Measurements from ENCODE around the gene CCT6A.
"Not testable (repeated sequence)": the region's sequence is repeated elsewhere in the genome, so short reads cannot be mapped to it uniquely, and the experiment has no call there.

The CCT6A gene

DNA sequence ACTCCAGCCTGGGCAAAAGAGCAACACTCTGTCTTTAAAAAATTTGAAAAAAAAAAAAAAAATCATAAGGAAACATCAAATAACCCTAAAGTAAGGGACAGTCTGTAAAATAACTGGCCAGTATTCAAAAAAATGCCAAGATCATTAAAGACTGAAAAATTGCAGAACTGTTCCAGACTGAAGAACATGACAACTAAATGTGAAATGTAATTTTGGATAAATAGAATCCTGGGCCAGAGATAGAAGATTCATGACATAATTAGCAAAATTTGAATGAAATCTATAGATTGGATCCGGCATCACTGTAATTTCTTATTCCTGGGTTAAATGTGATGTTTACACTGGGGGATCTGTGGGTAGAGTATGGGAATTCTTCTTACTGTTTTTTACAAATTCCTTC is 3.3 kb upstream of the CCT6A start:
- Histone ChIP-seq H3K36me3 (ENCODE audit: low read length) (peaks cover 5% of the 10 kb centered on the region), H3K27me3 (ENCODE audit: low read length) (no peaks in the 10 kb centered on the region), H3K4me2 (ENCODE audit: low read depth, low read length, poor library complexity, severe bottlenecking) (no peak overlapping the region), H3K9me3 (ENCODE audit: insufficient read depth, low read length) (no peaks in the 10 kb centered on the region), H3K27ac (ENCODE audit: low read depth, low read length) (no peak overlapping the region), H3K9me2 (replicated peaks; ENCODE audit: insufficient read depth, low read length) (no peaks in the 10 kb centered on the region), H3K9ac (ENCODE audit: low read length) (no peak overlapping the region), H3K4me3 (ENCODE audit: insufficient read depth, low read length, poor library complexity, severe bottlenecking) (no peak overlapping the region), H4K20me1 (ENCODE audit: low read depth, low read length) (peaks cover 4% of the 10 kb centered on the region; the same call in 1 of the 2 replicates), H3F3A (ENCODE audit: insufficient read depth) (0 out of 2 replicates have a peak, but pooled peaks cover 10% of the 10 kb centered on the region), H2AFZ (ENCODE audit: low read depth, low read length, severe bottlenecking) (no peak overlapping the region), H3K79me2 (ENCODE audit: insufficient read depth, low read length) (peaks cover 60% of the 10 kb centered on the region)
- TF ChIP-seq, protein P1, sequence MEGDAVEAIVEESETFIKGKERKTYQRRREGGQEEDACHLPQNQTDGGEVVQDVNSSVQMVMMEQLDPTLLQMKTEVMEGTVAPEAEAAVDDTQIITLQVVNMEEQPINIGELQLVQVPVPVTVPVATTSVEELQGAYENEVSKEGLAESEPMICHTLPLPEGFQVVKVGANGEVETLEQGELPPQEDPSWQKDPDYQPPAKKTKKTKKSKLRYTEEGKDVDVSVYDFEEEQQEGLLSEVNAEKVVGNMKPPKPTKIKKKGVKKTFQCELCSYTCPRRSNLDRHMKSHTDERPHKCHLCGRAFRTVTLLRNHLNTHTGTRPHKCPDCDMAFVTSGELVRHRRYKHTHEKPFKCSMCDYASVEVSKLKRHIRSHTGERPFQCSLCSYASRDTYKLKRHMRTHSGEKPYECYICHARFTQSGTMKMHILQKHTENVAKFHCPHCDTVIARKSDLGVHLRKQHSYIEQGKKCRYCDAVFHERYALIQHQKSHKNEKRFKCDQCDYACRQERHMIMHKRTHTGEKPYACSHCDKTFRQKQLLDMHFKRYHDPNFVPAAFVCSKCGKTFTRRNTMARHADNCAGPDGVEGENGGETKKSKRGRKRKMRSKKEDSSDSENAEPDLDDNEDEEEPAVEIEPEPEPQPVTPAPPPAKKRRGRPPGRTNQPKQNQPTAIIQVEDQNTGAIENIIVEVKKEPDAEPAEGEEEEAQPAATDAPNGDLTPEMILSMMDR (IDR thresholded peaks at IDR 0.05; ENCODE audit: insufficient read depth, low read length, poor library complexity, severe bottlenecking), result no peak
- no peak for TF ChIP-seq EZH2phosphoT487 (conservative IDR thresholded peaks at IDR 0.05; ENCODE audit: low read length)

DNA sequence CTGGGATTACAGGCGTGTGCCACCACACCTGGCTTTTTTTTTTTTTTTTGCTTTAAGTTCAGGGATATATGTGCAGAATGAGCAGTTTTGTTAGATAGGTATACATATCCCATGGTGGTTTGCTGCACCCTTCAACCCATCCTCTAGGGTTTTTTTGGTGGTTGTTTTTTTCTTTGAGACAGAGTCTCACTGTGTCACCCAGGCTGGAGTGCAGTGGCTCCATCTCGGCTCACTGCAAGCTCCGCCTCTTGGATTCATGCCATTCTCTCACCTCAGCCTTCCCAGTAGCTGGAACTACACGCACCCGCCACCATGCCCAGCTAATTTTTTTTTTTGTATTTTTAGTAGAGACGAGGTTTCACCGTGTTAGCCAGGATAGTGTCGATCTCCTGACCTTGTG is 2.8 kb upstream of the CCT6A start:
- not testable (repeated sequence) for H3K27me3 ChIP-seq (ENCODE audit: low read length); H3K9me2 ChIP-seq (replicated peaks; ENCODE audit: insufficient read depth, low read length); H3K36me3 ChIP-seq (ENCODE audit: low read length); H3K9ac ChIP-seq (ENCODE audit: low read length); H2AFZ ChIP-seq (ENCODE audit: low read depth, low read length, severe bottlenecking); H3K4me2 ChIP-seq (ENCODE audit: low read depth, low read length, poor library complexity, severe bottlenecking); H3K27ac ChIP-seq (ENCODE audit: low read depth, low read length); H3K4me3 ChIP-seq (ENCODE audit: insufficient read depth, low read length, poor library complexity, severe bottlenecking); H3K9me3 ChIP-seq (ENCODE audit: insufficient read depth, low read length); H4K20me1 ChIP-seq (ENCODE audit: low read depth, low read length)
- Histone ChIP-seq H3K79me2 (ENCODE audit: insufficient read depth, low read length) (peaks cover 65% of the 10 kb centered on the region), H3F3A (ENCODE audit: insufficient read depth) (peaks cover 15% of the 10 kb centered on the region; the same call in 1 of the 2 replicates)

DNA sequence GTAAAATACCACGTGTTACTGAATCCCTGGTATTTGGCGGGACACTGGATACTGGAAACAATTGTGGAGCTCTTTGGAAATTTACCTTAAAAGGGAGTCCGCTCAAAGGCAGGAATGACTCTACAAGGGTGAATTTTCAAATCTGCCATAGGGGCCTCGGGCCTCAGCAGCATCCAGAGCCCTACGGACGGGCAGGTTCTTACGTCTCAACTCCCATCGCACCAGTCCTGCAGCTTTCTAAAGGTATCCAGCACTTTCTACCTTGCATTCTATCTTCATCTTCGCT is 569 bp upstream of the CCT6A start:
- TF ChIP-seq, protein P1 (IDR thresholded peaks at IDR 0.05; ENCODE audit: insufficient read depth, low read length, poor library complexity, severe bottlenecking), result no peak
- no peak for TF ChIP-seq EZH2phosphoT487 (conservative IDR thresholded peaks at IDR 0.05; ENCODE audit: low read length)
- H3F3A ChIP-seq (ENCODE audit: insufficient read depth), result peaks cover 23% of the 10 kb centered on the region
- H3K9me3 ChIP-seq (ENCODE audit: insufficient read depth, low read length), result no peaks in the 10 kb centered on the region
- H4K20me1 ChIP-seq (ENCODE audit: low read depth, low read length), result peaks cover 6% of the 10 kb centered on the region; the same call in 1 of the 2 replicates
- peaks cover 77% of the 10 kb centered on the region for H3K79me2 ChIP-seq (ENCODE audit: insufficient read depth, low read length)
- no peaks in the 10 kb centered on the region for H3K27me3 ChIP-seq (ENCODE audit: low read length)
- H2AFZ ChIP-seq (ENCODE audit: low read depth, low read length, severe bottlenecking), result peak overlapping the region; percentile 68
- peak overlapping the region; percentile 62 for H3K4me2 ChIP-seq (ENCODE audit: low read depth, low read length, poor library complexity, severe bottlenecking)
- peak overlapping the region; percentile 88 for H3K4me3 ChIP-seq (ENCODE audit: insufficient read depth, low read length, poor library complexity, severe bottlenecking)
- no peaks in the 10 kb centered on the region for H3K9me2 ChIP-seq (replicated peaks; ENCODE audit: insufficient read depth, low read length)
- H3K36me3 ChIP-seq (ENCODE audit: low read length), result peaks cover 27% of the 10 kb centered on the region
- H3K27ac ChIP-seq (ENCODE audit: low read depth, low read length), result peak overlapping the region; percentile 75
- H3K9ac ChIP-seq (ENCODE audit: low read length), result peak overlapping the region; percentile 89

DNA sequence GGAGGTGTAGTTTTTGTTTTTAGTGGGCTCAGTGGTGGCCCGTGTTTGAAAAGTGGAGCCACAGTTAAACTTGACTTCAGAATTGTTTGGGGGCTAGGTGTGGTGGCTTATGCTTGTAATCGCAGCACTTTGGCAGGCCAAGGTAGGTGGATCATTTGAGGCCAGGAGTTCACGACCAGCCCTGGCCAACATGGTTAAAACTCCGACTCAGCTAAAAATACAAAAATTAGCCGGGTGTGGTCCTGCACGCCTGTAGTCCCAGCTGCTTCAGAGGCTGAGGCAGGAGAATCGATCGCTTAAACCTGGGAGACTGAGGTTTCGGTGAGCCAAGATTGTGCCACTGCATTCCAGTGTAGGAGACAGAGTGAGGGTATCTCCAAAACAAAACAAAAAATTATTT is 1.8 kb downstream of the CCT6A start:
- no peak for TF ChIP-seq EZH2phosphoT487 (conservative IDR thresholded peaks at IDR 0.05; ENCODE audit: low read length)
- TF ChIP-seq, protein P1 (IDR thresholded peaks at IDR 0.05; ENCODE audit: insufficient read depth, low read length, poor library complexity, severe bottlenecking), result no peak
- no peak overlapping the region for H2AFZ ChIP-seq (ENCODE audit: low read depth, low read length, severe bottlenecking)
- peaks cover 6% of the 10 kb centered on the region; the same call in 1 of the 2 replicates for H4K20me1 ChIP-seq (ENCODE audit: low read depth, low read length)
- peak overlapping the region; percentile 88 for H3K4me3 ChIP-seq (ENCODE audit: insufficient read depth, low read length, poor library complexity, severe bottlenecking)
- H3K4me2 ChIP-seq (ENCODE audit: low read depth, low read length, poor library complexity, severe bottlenecking), result peak overlapping the region; percentile 70
- peaks cover 25% of the 10 kb centered on the region for H3F3A ChIP-seq (ENCODE audit: insufficient read depth)
- H3K79me2 ChIP-seq (ENCODE audit: insufficient read depth, low read length), result peaks cover 82% of the 10 kb centered on the region
- peak overlapping the region; percentile 89 for H3K9ac ChIP-seq (ENCODE audit: low read length)
- peak overlapping the region; percentile 58; the same call in 1 of the 2 replicates for H3K27ac ChIP-seq (ENCODE audit: low read depth, low read length)
- H3K9me2 ChIP-seq (replicated peaks; ENCODE audit: insufficient read depth, low read length), result no peaks in the 10 kb centered on the region
- no peaks in the 10 kb centered on the region for H3K27me3 ChIP-seq (ENCODE audit: low read length)
- no peaks in the 10 kb centered on the region for H3K9me3 ChIP-seq (ENCODE audit: insufficient read depth, low read length)
- peaks cover 46% of the 10 kb centered on the region for H3K36me3 ChIP-seq (ENCODE audit: low read length)

All from SU-DHL-6 (cell line).